SK-N-SH (cell line): ENCODE data around the gene KRT33B. TPM values are rescaled to one million over a fixed set of nuclear protein-coding genes. Genes with fewer than 3 reads are reported as not detected.

Source experiments
- CTCF ChIA-PET: fragments of 300-600, 350-600 bp; formaldehyde crosslinking; extraction: SDS; loops from one replicate; lab custom pipeline; 2021; lab: Yijun Ruan, JAX
- POLR2A ChIA-PET: fragments of 350-600 bp; sonication (Branson Sonifier 250); formaldehyde crosslinking; extraction: SDS; loops from one replicate; lab custom pipeline; 2020; ENCODE audit warnings: antibody characterized with exemption, inconsistent platforms; lab: Yijun Ruan, JAX
- DNase-seq: peaks from one replicate; pipeline ENCODE4 v3.0.0; 2012
- H2AFZ ChIP-seq: fragments of 200-600 bp; sonication (generic); 2 replicates; pipeline ENCODE4 v1.8.1; 2016; ENCODE audit warnings: antibody characterized with exemption, mild to moderate bottlenecking, low read depth
- H3F3A ChIP-seq: fragments of 200-600 bp; sonication (generic); replicated peaks from 2 replicates; pipeline ENCODE3; 2016; ENCODE audit warnings: antibody characterized with exemption, mild to moderate bottlenecking; ENCODE audit not compliant: insufficient read depth
- H3K27ac ChIP-seq, 2 experiments: fragments of 200-500 bp in 1 of 2; fragments of 200-600 bp in 1 of 2; sonication (Bioruptor generic) in 1 of 2; sonication (generic), shearing (Covaris generic) in 1 of 2; 2 replicates each; pipeline versions ENCODE4 v1.5.1 to v1.6.1; 2014 to 2016; ENCODE audit warnings: low read depth in 2 of 2, inconsistent platforms in 1 of 2, low read length in 1 of 2, mild to moderate bottlenecking in 1 of 2, mixed read lengths in 1 of 2
- H3K27me3 ChIP-seq: fragments of 200-600 bp; sonication (generic), shearing (Covaris generic); 2 replicates; pipeline ENCODE4 v1.6.1; 2016; ENCODE audit warnings: mixed run types; ENCODE audit not compliant: insufficient read depth
- H3K36me3 ChIP-seq, 2 experiments: fragments of 200-500 bp in 1 of 2; fragments of 200-600 bp in 1 of 2; sonication (Bioruptor generic) in 1 of 2; sonication (generic) in 1 of 2; replicated peaks in 1 of 2; 2 replicates each; pipeline versions ENCODE3 to v1.5.1; 2014 to 2016; ENCODE audit warnings: low read length in 1 of 2, mild to moderate bottlenecking in 1 of 2; ENCODE audit not compliant: insufficient read depth in 2 of 2, control insufficient read depth in 1 of 2
- H3K4me1 ChIP-seq, 2 experiments: fragments of 200-500 bp in 1 of 2; fragments of 200-600 bp in 1 of 2; sonication (Bioruptor generic) in 1 of 2; sonication (generic), shearing (Covaris generic) in 1 of 2; 2 replicates each; pipeline versions ENCODE4 v1.5.1 to v1.6.1; 2014 to 2016; ENCODE audit warnings: low read depth in 1 of 2, low read length in 1 of 2, mixed run types in 1 of 2; ENCODE audit not compliant: insufficient read depth in 2 of 2, control insufficient read depth in 1 of 2
- H3K4me2 ChIP-seq: fragments of 200-600 bp; sonication (generic), shearing (Covaris generic); 2 replicates; pipeline ENCODE4 v1.6.1; 2017; ENCODE audit warnings: mixed run types
- H3K4me3 ChIP-seq, 2 experiments: fragments of 200-500 bp in 1 of 2; fragments of 200-600 bp in 1 of 2; sonication (Bioruptor generic) in 1 of 2; sonication (generic), shearing (Covaris generic) in 1 of 2; 2 replicates each; pipeline versions ENCODE4 v1.5.1 to v1.8.1; 2014 to 2016; ENCODE audit warnings: low read depth in 2 of 2, inconsistent platforms in 1 of 2, low read length in 1 of 2, mild to moderate bottlenecking in 1 of 2, mixed read lengths in 1 of 2, moderate library complexity in 1 of 2
- H3K79me2 ChIP-seq: fragments of 200-600 bp; sonication (generic); 2 replicates; pipeline ENCODE4 v1.8.1; 2017; ENCODE audit warnings: mild to moderate bottlenecking; ENCODE audit not compliant: insufficient read depth
- H3K9ac ChIP-seq: fragments of 200-600 bp; sonication (generic); 2 replicates; pipeline ENCODE4 v1.6.1; 2017; ENCODE audit warnings: mixed run types
- H3K9me2 ChIP-seq: fragments of 200-600 bp; sonication (generic); 2 replicates; pipeline ENCODE4 v1.6.1; 2017; ENCODE audit warnings: mixed run types
- H3K9me3 ChIP-seq: fragments of 200-600 bp; sonication (generic); 2 replicates; pipeline ENCODE4 v1.6.1; 2017; ENCODE audit warnings: mixed run types, mild to moderate bottlenecking, moderate library complexity
- H4K20me1 ChIP-seq: fragments of 200-600 bp; sonication (generic); 2 replicates; pipeline ENCODE4 v1.6.1; 2017; ENCODE audit warnings: mild to moderate bottlenecking, mixed run types; ENCODE audit not compliant: insufficient read depth
- CHD2 ChIP-seq: fragments of 150-350 bp; IDR thresholded peaks from 2 replicates; pipeline ENCODE4 v1.6.1; 2018; ENCODE audit warnings: low read length; ENCODE audit not compliant: partially characterized antibody
- EP300 ChIP-seq, 2 experiments: IDR thresholded peaks; 2 replicates each; pipeline versions ENCODE4 v1.4.0 to v1.6.1; 2012; ENCODE audit warnings: borderline replicate concordance in 1 of 2, low read depth in 1 of 2, low read length in 1 of 2
- FOXM1 ChIP-seq: IDR thresholded peaks from 2 replicates; pipeline ENCODE4 v1.4.0; 2012; ENCODE audit warnings: low read depth, mild to moderate bottlenecking
- GATA2 ChIP-seq: sonication (generic); formaldehyde crosslinking; IDR thresholded peaks from 2 replicates; pipeline ENCODE4 v1.5.0; 2020; ENCODE audit warnings: mild to moderate bottlenecking, missing genetic modification reagents
- NFIC ChIP-seq: IDR thresholded peaks from 2 replicates; pipeline ENCODE4 v1.4.0; 2012; ENCODE audit warnings: borderline replicate concordance
- NRF1 ChIP-seq: IDR thresholded peaks from 2 replicates; pipeline ENCODE4 v1.6.1; 2012; ENCODE audit warnings: low read depth, mild to moderate bottlenecking, low read length
- RAD21 ChIP-seq: IDR thresholded peaks from 2 replicates; pipeline ENCODE4 v1.6.1; 2012; ENCODE audit warnings: mild to moderate bottlenecking, low read length
- RXRA ChIP-seq: IDR thresholded peaks from 2 replicates; pipeline ENCODE4 v1.4.0; 2012; ENCODE audit warnings: low read depth, mild to moderate bottlenecking, borderline replicate concordance
- SIN3A ChIP-seq: IDR thresholded peaks from 2 replicates; pipeline ENCODE4 v1.6.1; 2012; ENCODE audit warnings: low read depth, mild to moderate bottlenecking, low read length, moderate library complexity, borderline replicate concordance
- TAF1 ChIP-seq: IDR thresholded peaks from 2 replicates; pipeline ENCODE4 v1.6.1; 2012; ENCODE audit warnings: low read depth, mild to moderate bottlenecking, low read length, moderate library complexity, borderline replicate concordance
- TCF12 ChIP-seq: IDR thresholded peaks from 2 replicates; pipeline ENCODE4 v1.4.0; 2012
- TEAD4 ChIP-seq: IDR thresholded peaks from 2 replicates; pipeline ENCODE4 v1.4.0; 2012; ENCODE audit warnings: mild to moderate bottlenecking, borderline replicate concordance; ENCODE audit not compliant: insufficient read depth
- WGBS: methylation state at CpG from one replicate; pipeline ENCODE4 v1.1.6; 2017; ENCODE audit warnings: low lambda C conversion rate; 5-methylcytosine and 5-hydroxymethylcytosine counted together
- polyA plus RNA-seq, 3 experiments: library from polyadenylated mRNA; depleted of rRNA; stranded (reverse); fragments of >200 nt; gene quantifications; 2 replicates each; pipeline ENCODE4 v1.2.3, GENCODE V29; 2012
- TF ChIP-seq, protein P1 (sequence below): IDR thresholded peaks from 2 replicates; pipeline ENCODE4 v1.4.0; 2012; ENCODE audit warnings: low read depth, borderline replicate concordance
- TF ChIP-seq, protein P2 (sequence below): IDR thresholded peaks from 2 replicates; pipeline ENCODE4 v1.4.0; 2012; ENCODE audit warnings: low read depth, borderline replicate concordance
- TF ChIP-seq, protein P3 (sequence below): fragments of 200-600 bp; sonication (generic); IDR thresholded peaks from 2 replicates; pipeline ENCODE4 v1.6.1; 2017; ENCODE audit warnings: antibody characterized with exemption, mild to moderate bottlenecking, moderate library complexity
- TF ChIP-seq, protein P4 (sequence below): fragments of 150-350 bp; IDR thresholded peaks from 2 replicates; pipeline ENCODE4 v1.6.1; 2017; ENCODE audit warnings: antibody characterized with exemption, low read length, low read depth, borderline replicate concordance
- TF ChIP-seq, protein P5 (sequence below): IDR thresholded peaks from 2 replicates; pipeline ENCODE4; 2012
- TF ChIP-seq, protein P6 (sequence below): IDR thresholded peaks from 2 replicates; pipeline ENCODE4 v1.4.0; 2012; ENCODE audit warnings: low read depth

Gene KRT33B
- polyA plus RNA-seq, 1 of the 3 experiments (the other 2 are of a cell fraction), result 0.08 TPM

DNA sequence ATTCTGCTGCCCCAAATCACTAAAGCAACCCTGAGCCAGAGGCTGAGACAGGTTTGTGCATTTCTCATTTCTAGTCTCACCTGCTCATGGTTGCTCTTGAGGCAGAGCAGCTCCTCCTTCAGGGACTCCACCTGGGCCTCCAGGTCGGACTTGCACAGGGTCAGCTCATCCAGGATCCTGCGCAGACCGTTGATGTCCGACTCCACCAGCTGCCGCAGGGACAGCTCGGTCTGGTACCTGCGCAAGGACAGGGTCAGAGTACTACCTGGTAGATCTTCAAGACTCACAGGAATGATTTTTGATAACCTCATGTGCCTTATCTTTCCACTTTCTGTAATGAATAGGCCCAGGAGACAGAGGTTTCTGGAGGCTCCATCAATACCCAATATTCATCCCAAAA, 26.7 kb upstream of the KRT33B start:
- H3K36me3 ChIP-seq, result no peaks in the 10 kb centered on the region
- H3F3A ChIP-seq, result no peaks in the 10 kb centered on the region
- H3K9ac ChIP-seq, result no peak overlapping the region
- no peak overlapping the region for H3K4me2 ChIP-seq
- no peaks in the 10 kb centered on the region for H3K9me2 ChIP-seq
- H3K4me3 ChIP-seq, result no peak overlapping the region
- CTCF ChIA-PET, result interaction anchor here (1.1 kb wide), 1 partner anchor 267 kb away, joined by 3 read pairs; no protein-coding TSS in a partner anchor
- no peaks in the 10 kb centered on the region for H3K79me2 ChIP-seq
- no peak overlapping the region for H3K27ac ChIP-seq
- 75% methylated on average over 7 of the region's 7 CpGs for WGBS
- H3K4me1 ChIP-seq, result 0 out of 4 replicates have a peak, but pooled peaks cover 0 to 4% of the 10 kb centered on the region in 2 experiments
- no peaks in the 10 kb centered on the region for H3K27me3 ChIP-seq
- TF ChIP-seq, protein P1, sequence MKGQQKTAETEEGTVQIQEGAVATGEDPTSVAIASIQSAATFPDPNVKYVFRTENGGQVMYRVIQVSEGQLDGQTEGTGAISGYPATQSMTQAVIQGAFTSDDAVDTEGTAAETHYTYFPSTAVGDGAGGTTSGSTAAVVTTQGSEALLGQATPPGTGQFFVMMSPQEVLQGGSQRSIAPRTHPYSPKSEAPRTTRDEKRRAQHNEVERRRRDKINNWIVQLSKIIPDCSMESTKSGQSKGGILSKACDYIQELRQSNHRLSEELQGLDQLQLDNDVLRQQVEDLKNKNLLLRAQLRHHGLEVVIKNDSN, result no peak
- no peak for TF ChIP-seq CHD2
- TF ChIP-seq, protein P2, sequence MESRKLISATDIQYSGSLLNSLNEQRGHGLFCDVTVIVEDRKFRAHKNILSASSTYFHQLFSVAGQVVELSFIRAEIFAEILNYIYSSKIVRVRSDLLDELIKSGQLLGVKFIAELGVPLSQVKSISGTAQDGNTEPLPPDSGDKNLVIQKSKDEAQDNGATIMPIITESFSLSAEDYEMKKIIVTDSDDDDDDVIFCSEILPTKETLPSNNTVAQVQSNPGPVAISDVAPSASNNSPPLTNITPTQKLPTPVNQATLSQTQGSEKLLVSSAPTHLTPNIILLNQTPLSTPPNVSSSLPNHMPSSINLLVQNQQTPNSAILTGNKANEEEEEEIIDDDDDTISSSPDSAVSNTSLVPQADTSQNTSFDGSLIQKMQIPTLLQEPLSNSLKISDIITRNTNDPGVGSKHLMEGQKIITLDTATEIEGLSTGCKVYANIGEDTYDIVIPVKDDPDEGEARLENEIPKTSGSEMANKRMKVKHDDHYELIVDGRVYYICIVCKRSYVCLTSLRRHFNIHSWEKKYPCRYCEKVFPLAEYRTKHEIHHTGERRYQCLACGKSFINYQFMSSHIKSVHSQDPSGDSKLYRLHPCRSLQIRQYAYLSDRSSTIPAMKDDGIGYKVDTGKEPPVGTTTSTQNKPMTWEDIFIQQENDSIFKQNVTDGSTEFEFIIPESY, result no peak
- TF ChIP-seq FOXM1, result no peak
- TF ChIP-seq RXRA, result no peak
- TF ChIP-seq, protein P3, sequence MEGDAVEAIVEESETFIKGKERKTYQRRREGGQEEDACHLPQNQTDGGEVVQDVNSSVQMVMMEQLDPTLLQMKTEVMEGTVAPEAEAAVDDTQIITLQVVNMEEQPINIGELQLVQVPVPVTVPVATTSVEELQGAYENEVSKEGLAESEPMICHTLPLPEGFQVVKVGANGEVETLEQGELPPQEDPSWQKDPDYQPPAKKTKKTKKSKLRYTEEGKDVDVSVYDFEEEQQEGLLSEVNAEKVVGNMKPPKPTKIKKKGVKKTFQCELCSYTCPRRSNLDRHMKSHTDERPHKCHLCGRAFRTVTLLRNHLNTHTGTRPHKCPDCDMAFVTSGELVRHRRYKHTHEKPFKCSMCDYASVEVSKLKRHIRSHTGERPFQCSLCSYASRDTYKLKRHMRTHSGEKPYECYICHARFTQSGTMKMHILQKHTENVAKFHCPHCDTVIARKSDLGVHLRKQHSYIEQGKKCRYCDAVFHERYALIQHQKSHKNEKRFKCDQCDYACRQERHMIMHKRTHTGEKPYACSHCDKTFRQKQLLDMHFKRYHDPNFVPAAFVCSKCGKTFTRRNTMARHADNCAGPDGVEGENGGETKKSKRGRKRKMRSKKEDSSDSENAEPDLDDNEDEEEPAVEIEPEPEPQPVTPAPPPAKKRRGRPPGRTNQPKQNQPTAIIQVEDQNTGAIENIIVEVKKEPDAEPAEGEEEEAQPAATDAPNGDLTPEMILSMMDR, result no peak
- TF ChIP-seq SIN3A, result no peak
- TF ChIP-seq NFIC, result no peak
- no peak for TF ChIP-seq TEAD4
- no peak for TF ChIP-seq EP300 (IDR thresholded peaks at IDR 0.05; ENCODE audit: borderline replicate concordance in 1 of 2, low read depth in 1 of 2, low read length in 1 of 2)
- TF ChIP-seq TAF1, result no peak
- no peak for TF ChIP-seq GATA2 (CRISPR knock-in tag)
- no peak for TF ChIP-seq RAD21
- TF ChIP-seq, protein P4, sequence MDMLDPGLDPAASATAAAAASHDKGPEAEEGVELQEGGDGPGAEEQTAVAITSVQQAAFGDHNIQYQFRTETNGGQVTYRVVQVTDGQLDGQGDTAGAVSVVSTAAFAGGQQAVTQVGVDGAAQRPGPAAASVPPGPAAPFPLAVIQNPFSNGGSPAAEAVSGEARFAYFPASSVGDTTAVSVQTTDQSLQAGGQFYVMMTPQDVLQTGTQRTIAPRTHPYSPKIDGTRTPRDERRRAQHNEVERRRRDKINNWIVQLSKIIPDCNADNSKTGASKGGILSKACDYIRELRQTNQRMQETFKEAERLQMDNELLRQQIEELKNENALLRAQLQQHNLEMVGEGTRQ, result no peak
- TF ChIP-seq, protein P5, sequence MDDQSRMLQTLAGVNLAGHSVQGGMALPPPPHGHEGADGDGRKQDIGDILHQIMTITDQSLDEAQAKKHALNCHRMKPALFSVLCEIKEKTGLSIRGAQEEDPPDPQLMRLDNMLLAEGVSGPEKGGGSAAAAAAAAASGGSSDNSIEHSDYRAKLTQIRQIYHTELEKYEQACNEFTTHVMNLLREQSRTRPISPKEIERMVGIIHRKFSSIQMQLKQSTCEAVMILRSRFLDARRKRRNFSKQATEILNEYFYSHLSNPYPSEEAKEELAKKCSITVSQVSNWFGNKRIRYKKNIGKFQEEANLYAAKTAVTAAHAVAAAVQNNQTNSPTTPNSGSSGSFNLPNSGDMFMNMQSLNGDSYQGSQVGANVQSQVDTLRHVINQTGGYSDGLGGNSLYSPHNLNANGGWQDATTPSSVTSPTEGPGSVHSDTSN, result no peak
- TF ChIP-seq, protein P6, sequence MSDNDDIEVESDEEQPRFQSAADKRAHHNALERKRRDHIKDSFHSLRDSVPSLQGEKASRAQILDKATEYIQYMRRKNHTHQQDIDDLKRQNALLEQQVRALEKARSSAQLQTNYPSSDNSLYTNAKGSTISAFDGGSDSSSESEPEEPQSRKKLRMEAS, result no peak
- no peak for TF ChIP-seq NRF1
- no peak for TF ChIP-seq TCF12
- POLR2A ChIA-PET, result no interaction called here
- DNase-seq, result no peak
- no peak overlapping the region for H2AFZ ChIP-seq
- no peaks in the 10 kb centered on the region for H4K20me1 ChIP-seq
- no peaks in the 10 kb centered on the region for H3K9me3 ChIP-seq
